Psoas muscle (tissue), 8 donors: ENCODE data around the gene PLET1. TPM values are rescaled to one million over a fixed set of nuclear protein-coding genes. Genes with fewer than 3 reads are reported as not detected.

ENCODE experiments used
- ATAC-seq, 4 donors: fragments of 200-7000 bp; cut with Tn5 transposase; one replicate each; pipeline ENCODE4 v1.9.1; 2020; ENCODE audit warnings: moderate library complexity in 3 of 4, mild to moderate bottlenecking in 2 of 4
- DNase-seq, 2 donors: peaks; one replicate each; pipeline ENCODE4 v3.0.0-alpha.2; 2020
- H3K27ac ChIP-seq: fragments of 200-600 bp; one replicate; pipeline ENCODE4 v1.8.0; 2022
- H3K27me3 ChIP-seq, 3 donors: fragments of 200-600 bp in 1 of 3; one replicate each; pipeline versions ENCODE4 v1.6.1 to v1.8.0; 2013 to 2022; ENCODE audit warnings: low read length in 2 of 3, mild to moderate bottlenecking in 2 of 3, moderate library complexity in 1 of 3; ENCODE audit not compliant: insufficient read depth in 3 of 3
- H3K36me3 ChIP-seq, 2 donors: fragments of 200-600 bp in 1 of 2; one replicate each; pipeline versions ENCODE4 v1.6.1 to v1.8.0; 2013 to 2022; ENCODE audit warnings: low read depth in 1 of 2, mild to moderate bottlenecking in 1 of 2, moderate library complexity in 1 of 2; ENCODE audit not compliant: insufficient read depth in 1 of 2
- H3K4me1 ChIP-seq: fragments of 200-600 bp; one replicate; pipeline ENCODE4 v1.8.0; 2022
- H3K4me3 ChIP-seq: fragments of 200-600 bp; one replicate; pipeline ENCODE4 v1.8.0; 2022; ENCODE audit warnings: mild to moderate bottlenecking
- H3K9me3 ChIP-seq: fragments of 200-600 bp; one replicate; pipeline ENCODE4 v1.8.0; 2022
- CTCF ChIP-seq: fragments of 200-600 bp; IDR thresholded peaks from one replicate; pipeline ENCODE4 v1.8.0; 2022; ENCODE audit warnings: antibody characterized with exemption
- WGBS, 3 donors: extraction: QIAGEN DNeasy Blood & Tissue Kit; methylation state at CpG; one replicate each; pipeline versions ENCODE4 v1.1.6 to v1.1.7; 2013; 5-methylcytosine and 5-hydroxymethylcytosine counted together
- intact Hi-C, 2 donors: fragments of 100-400 bp; cut with DNase I; formaldehyde crosslinking; loops; one replicate each; pipeline versions ENCODE4 v1.11.0 to v1.14.2; 2022
- polyA plus RNA-seq, 3 donors: library from polyadenylated mRNA; stranded (reverse); fragments of 200-250 nt; gene quantifications; one replicate each; pipeline ENCODE4 v1.2.3, GENCODE V29; 2013
- total RNA-seq, 4 donors: library from RNA; stranded (reverse); fragmentation: NEBNext Ultra II Directional in 2 of 4; extraction: Animal tissue kit (Norgen Biotek cat#: 25700) in 2 of 4; gene quantifications; one replicate each; pipeline versions ENCODE4 v1.2.1 to v1.2.4, GENCODE V29; 2021 to 2023
- donor health status: healthy with polysubstance abuse.
- donor health status: DM: no; HTN: no; CAD: no; lungs with moderate emphysema.
- donor health status: Bipolar disorder and iron deficiency.
- donor health status: healthy.
- donor health status: DM: yes; HTN: yes; CAD: no.
- donor health status: DM: no; HTN: no; CAD: no.
- donor health status: DM: no; HTN: no; CAD: no.
- donor health status: DM: yes; HTN: yes; CAD: no.

Gene PLET1
- total and polyA plus RNA-seq, 7 donors, result not detected

GRCh38 chr11:112221274-112221835 lies 39.3 kb downstream of the PLET1 start:
- DNase-seq (no peak), ATAC-seq (no peak)
- intact Hi-C loops, result loop anchor here (5.0 to 10.0 kb wide), 3 partner anchors 331 to 1073 kb away; no protein-coding TSS in a partner anchor
- WGBS, 3 donors, result 75 to 83% (median 76%) methylated on average over 3 of the region's 3 CpGs
- no peak overlapping the region for H3K4me3 ChIP-seq
- no peak overlapping the region for H3K27ac ChIP-seq
- no peaks in the 10 kb centered on the region for H3K27me3 ChIP-seq
- H3K9me3 ChIP-seq, result no peaks in the 10 kb centered on the region
- peaks cover 0 to 38% of the 10 kb centered on the region in 2 donors for H3K36me3 ChIP-seq
- H3K4me1 ChIP-seq, result no peaks in the 10 kb centered on the region
- no peak for TF ChIP-seq CTCF

- Histone ChIP-seq H3K4me1 (no peaks in the 10 kb centered on the region), H3K27me3 (no peaks in the 10 kb centered on the region), H3K36me3 (peaks cover 0 to 53% of the 10 kb centered on the region in 2 donors), H3K4me3 (no peak overlapping the region), H3K9me3 (no peaks in the 10 kb centered on the region), H3K27ac (no peak overlapping the region)
- TF ChIP-seq CTCF, result peak; percentile 76
- ATAC-seq (peak; percentile 93 to 98 (median 96)), DNase-seq (no peak)
- intact Hi-C loops, result loop anchor here (1.0 to 10.0 kb wide), 6 partner anchors 61 to 1075 kb away; no protein-coding TSS in a partner anchor
- WGBS, 3 donors, result 34 to 38% (median 34%) methylated on average over 7 of the region's 7 CpGs
These were observed 41.0 kb downstream of the PLET1 start for GRCh38 chr11:112219476-112220232.

GRCh38 chr11:112216561-112217105 lies 44.0 kb downstream of the PLET1 start:
- Histone ChIP-seq H3K9me3 (no peaks in the 10 kb centered on the region), H3K4me3 (no peak overlapping the region), H3K27me3 (no peaks in the 10 kb centered on the region), H3K36me3 (peaks cover 0 to 57% of the 10 kb centered on the region in 2 donors), H3K4me1 (no peaks in the 10 kb centered on the region), H3K27ac (no peak overlapping the region)
- DNase-seq (no peak), ATAC-seq (no peak)
- no peak for TF ChIP-seq CTCF
- intact Hi-C loops, result loop anchor here in 1 of 2 donors (2.0 to 10.0 kb wide), 2 partner anchors 16 to 338 kb away; no protein-coding TSS in a partner anchor
- 96 to 100% (median 100%) methylated on average over 1 of the region's 1 CpG for WGBS, 3 donors

- intact Hi-C loops, result loop anchor here in 1 of 2 donors (2.0 to 10.0 kb wide), 2 partner anchors 17 to 339 kb away; no protein-coding TSS in a partner anchor
- Histone ChIP-seq H3K4me1 (no peaks in the 10 kb centered on the region), H3K27me3 (no peaks in the 10 kb centered on the region), H3K27ac (no peak overlapping the region), H3K36me3 (peaks cover 0 to 55% of the 10 kb centered on the region in 2 donors), H3K9me3 (no peaks in the 10 kb centered on the region), H3K4me3 (no peak overlapping the region)
- WGBS, 3 donors, result 85 to 88% (median 85%) methylated on average over 6 of the region's 6 CpGs
- DNase-seq (no peak), ATAC-seq (no peak)
- TF ChIP-seq CTCF, result no peak
These were observed 45.0 kb downstream of the PLET1 start for GRCh38 chr11:112215621-112216020.
